Panc1 (cell line): ENCODE measurements around the gene SOS2. TPM values are rescaled to one million over a fixed set of nuclear protein-coding genes. Genes with fewer than 3 reads are reported as not detected.

Experiments used
- ATAC-seq: fragments of 200-7000 bp; cut with Tn5 transposase; 2 replicates; pipeline ENCODE4 v1.9.1; 2020; ENCODE audit warnings: mild to moderate bottlenecking, moderate library complexity
- BruUV-seq: library from RNA; stranded (reverse); fragments of 400-500 nt; replicated peaks from 2 replicates; lab custom pipeline; 2021; lab: Mats Ljungman, UMichigan
- CTCF ChIA-PET: fragments of 300-600 bp; sonication (Branson Sonifier 250); formaldehyde crosslinking; loops from one replicate; lab custom pipeline; 2022; ENCODE audit warnings: antibody characterized with exemption; lab: Charles Lee
- POLR2A ChIA-PET: fragments of 300-600 bp; sonication (Branson Sonifier 250); formaldehyde crosslinking; loops from one replicate; lab custom pipeline; 2022; ENCODE audit warnings: antibody characterized with exemption; lab: Charles Lee
- DNase-seq: peaks from one replicate; pipeline ENCODE4 v3.0.0-alpha.2; 2010; ENCODE audit warnings: low read depth, low spot score
- H3K27ac ChIP-seq: 2 replicates; pipeline ENCODE4 v1.5.1; 2011; ENCODE audit warnings: mild to moderate bottlenecking, low read length, inconsistent platforms
- H3K27me3 ChIP-seq: fragments of 200-500 bp; sonication (Bioruptor generic); 2 replicates; pipeline ENCODE4 v1.6.0; 2014; ENCODE audit warnings: low read length, inconsistent platforms; ENCODE audit not compliant: control insufficient read depth, insufficient read depth
- H3K36me3 ChIP-seq: fragments of 200-500 bp; sonication (Bioruptor generic); 2 replicates; pipeline ENCODE4 v1.5.1; 2014; ENCODE audit warnings: inconsistent platforms, mild to moderate bottlenecking, low read length, moderate library complexity; ENCODE audit not compliant: control insufficient read depth, insufficient read depth
- H3K4me1 ChIP-seq: 2 replicates; pipeline ENCODE4 v1.5.1; 2011; ENCODE audit warnings: inconsistent platforms, mild to moderate bottlenecking, low read length, moderate library complexity; ENCODE audit not compliant: control insufficient read depth, insufficient read depth
- H3K4me3 ChIP-seq, 2 experiments: 2 replicates each; pipeline ENCODE4 v1.5.1; 2011 to 2012; ENCODE audit warnings: low read depth in 2 of 2, low read length in 2 of 2, mild to moderate bottlenecking in 2 of 2, inconsistent platforms in 1 of 2, moderate library complexity in 1 of 2
- H3K9me3 ChIP-seq: fragments of 200-500 bp; sonication (Bioruptor generic); 2 replicates; pipeline ENCODE4 v1.5.1; 2014; ENCODE audit warnings: low read depth, mild to moderate bottlenecking, inconsistent platforms, low read length, moderate library complexity; ENCODE audit not compliant: control insufficient read depth, insufficient read depth
- POLR2AphosphoS5 ChIP-seq: IDR thresholded peaks from 2 replicates; pipeline ENCODE4 v1.6.1; 2012; ENCODE audit warnings: mild to moderate bottlenecking, low read depth, low read length, moderate library complexity
- SIN3A ChIP-seq: IDR thresholded peaks from 2 replicates; pipeline ENCODE4 v1.6.1; 2012; ENCODE audit warnings: low read depth, mild to moderate bottlenecking, low read length, moderate library complexity, borderline replicate concordance; ENCODE audit not compliant: insufficient read depth
- TCF7L2 ChIP-seq: IDR thresholded peaks from 2 replicates; pipeline ENCODE4 v1.6.1; 2011; ENCODE audit warnings: mild to moderate bottlenecking, low read depth, low read length, inconsistent platforms
- in situ Hi-C: cut with HindIII; loops from 2 replicates; pipeline ENCODE4 v1.10.0; 2016; ENCODE audit warnings: low sequenced_read_pairs, low pct_unique_long_range_greater_than_20kb
- intact Hi-C: fragments of 100-400 bp; cut with micrococcal nuclease; formaldehyde crosslinking; loops from one replicate; pipeline ENCODE4 v1.10.0; 2022; ENCODE audit not compliant: unreplicated experiment
- total RNA-seq: library from RNA; stranded (reverse); gene quantifications from one replicate; pipeline ENCODE4 v1.2.1, GENCODE V29; 2021; ENCODE audit not compliant: unreplicated experiment
- TF ChIP-seq, protein P1 (sequence below): fragments of 450-650 bp; IDR thresholded peaks from 2 replicates; pipeline ENCODE4 v1.5.1; 2017; ENCODE audit warnings: mild to moderate bottlenecking
- TF ChIP-seq, protein P2 (sequence below), 2 experiments: IDR thresholded peaks; 2 replicates each; pipeline ENCODE4 v1.6.1; 2011 to 2012; ENCODE audit warnings: low read depth in 2 of 2, control low read depth in 1 of 2, low read length in 1 of 2, mild to moderate bottlenecking in 1 of 2, moderate library complexity in 1 of 2; ENCODE audit not compliant: insufficient read depth in 1 of 2

SOS2 gene
- total RNA-seq, 1 experiment from 2014 or later = 21.2 TPM

DNA sequence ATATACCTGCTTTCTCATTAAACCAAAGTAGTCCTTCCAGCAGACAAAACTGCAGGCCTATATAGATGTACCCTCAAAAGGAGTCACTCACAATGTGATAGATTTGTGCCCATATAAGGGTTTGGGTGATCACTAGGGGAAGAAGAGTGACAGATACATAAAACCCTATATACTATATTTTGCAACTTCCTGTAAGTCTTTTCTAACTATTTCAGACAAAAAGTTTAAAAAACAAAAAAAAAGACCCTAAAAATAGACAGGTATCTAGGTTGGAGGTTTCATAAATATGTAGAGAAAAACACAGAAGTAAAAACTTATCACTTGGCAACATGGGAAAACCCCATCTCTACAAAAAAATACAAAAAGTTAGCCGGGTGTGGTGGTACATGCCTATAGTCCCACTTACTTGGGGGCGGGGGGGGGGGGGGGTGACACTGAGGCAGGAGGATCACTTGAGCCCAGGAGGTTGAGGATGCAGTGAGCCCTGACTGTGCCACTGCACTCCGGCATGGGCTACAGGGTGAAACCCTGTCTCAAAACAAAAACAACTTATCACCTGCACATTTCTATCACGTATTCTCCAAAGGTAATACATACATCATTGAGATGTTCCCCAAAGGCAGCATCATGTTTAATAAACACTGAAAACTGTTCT, 117.9 kb downstream of the SOS2 start:
- Histone ChIP-seq H3K27ac (no peak overlapping the region), H3K9me3 (no peaks in the 10 kb centered on the region), H3K36me3 (peaks cover 36% of the 10 kb centered on the region), H3K27me3 (no peaks in the 10 kb centered on the region), H3K4me1 (peaks cover 8% of the 10 kb centered on the region), H3K4me3 (no peak overlapping the region)
- no peak for DNase-seq
- no TSS peak for BruUV-seq
- TF ChIP-seq TCF7L2 (no peak), POLR2AphosphoS5 (no peak), SIN3A (no peak)
- TF ChIP-seq, protein P1, sequence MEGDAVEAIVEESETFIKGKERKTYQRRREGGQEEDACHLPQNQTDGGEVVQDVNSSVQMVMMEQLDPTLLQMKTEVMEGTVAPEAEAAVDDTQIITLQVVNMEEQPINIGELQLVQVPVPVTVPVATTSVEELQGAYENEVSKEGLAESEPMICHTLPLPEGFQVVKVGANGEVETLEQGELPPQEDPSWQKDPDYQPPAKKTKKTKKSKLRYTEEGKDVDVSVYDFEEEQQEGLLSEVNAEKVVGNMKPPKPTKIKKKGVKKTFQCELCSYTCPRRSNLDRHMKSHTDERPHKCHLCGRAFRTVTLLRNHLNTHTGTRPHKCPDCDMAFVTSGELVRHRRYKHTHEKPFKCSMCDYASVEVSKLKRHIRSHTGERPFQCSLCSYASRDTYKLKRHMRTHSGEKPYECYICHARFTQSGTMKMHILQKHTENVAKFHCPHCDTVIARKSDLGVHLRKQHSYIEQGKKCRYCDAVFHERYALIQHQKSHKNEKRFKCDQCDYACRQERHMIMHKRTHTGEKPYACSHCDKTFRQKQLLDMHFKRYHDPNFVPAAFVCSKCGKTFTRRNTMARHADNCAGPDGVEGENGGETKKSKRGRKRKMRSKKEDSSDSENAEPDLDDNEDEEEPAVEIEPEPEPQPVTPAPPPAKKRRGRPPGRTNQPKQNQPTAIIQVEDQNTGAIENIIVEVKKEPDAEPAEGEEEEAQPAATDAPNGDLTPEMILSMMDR = no peak
- TF ChIP-seq, protein P2, sequence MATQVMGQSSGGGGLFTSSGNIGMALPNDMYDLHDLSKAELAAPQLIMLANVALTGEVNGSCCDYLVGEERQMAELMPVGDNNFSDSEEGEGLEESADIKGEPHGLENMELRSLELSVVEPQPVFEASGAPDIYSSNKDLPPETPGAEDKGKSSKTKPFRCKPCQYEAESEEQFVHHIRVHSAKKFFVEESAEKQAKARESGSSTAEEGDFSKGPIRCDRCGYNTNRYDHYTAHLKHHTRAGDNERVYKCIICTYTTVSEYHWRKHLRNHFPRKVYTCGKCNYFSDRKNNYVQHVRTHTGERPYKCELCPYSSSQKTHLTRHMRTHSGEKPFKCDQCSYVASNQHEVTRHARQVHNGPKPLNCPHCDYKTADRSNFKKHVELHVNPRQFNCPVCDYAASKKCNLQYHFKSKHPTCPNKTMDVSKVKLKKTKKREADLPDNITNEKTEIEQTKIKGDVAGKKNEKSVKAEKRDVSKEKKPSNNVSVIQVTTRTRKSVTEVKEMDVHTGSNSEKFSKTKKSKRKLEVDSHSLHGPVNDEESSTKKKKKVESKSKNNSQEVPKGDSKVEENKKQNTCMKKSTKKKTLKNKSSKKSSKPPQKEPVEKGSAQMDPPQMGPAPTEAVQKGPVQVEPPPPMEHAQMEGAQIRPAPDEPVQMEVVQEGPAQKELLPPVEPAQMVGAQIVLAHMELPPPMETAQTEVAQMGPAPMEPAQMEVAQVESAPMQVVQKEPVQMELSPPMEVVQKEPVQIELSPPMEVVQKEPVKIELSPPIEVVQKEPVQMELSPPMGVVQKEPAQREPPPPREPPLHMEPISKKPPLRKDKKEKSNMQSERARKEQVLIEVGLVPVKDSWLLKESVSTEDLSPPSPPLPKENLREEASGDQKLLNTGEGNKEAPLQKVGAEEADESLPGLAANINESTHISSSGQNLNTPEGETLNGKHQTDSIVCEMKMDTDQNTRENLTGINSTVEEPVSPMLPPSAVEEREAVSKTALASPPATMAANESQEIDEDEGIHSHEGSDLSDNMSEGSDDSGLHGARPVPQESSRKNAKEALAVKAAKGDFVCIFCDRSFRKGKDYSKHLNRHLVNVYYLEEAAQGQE (IDR thresholded peaks at IDR 0.05; ENCODE audit: insufficient read depth in 1 of 2, low read depth in 2 of 2, low read length in 1 of 2) = no peak
- intact Hi-C loops (no loop called here), in situ Hi-C loops (no loop called here)
- no peak for ATAC-seq
- ChIA-PET POLR2A (interaction anchor here (0.6 kb wide), 1 partner anchor 278 kb away, joined by 11 read pairs; no protein-coding TSS in a partner anchor), CTCF (no interaction called here)

DNA sequence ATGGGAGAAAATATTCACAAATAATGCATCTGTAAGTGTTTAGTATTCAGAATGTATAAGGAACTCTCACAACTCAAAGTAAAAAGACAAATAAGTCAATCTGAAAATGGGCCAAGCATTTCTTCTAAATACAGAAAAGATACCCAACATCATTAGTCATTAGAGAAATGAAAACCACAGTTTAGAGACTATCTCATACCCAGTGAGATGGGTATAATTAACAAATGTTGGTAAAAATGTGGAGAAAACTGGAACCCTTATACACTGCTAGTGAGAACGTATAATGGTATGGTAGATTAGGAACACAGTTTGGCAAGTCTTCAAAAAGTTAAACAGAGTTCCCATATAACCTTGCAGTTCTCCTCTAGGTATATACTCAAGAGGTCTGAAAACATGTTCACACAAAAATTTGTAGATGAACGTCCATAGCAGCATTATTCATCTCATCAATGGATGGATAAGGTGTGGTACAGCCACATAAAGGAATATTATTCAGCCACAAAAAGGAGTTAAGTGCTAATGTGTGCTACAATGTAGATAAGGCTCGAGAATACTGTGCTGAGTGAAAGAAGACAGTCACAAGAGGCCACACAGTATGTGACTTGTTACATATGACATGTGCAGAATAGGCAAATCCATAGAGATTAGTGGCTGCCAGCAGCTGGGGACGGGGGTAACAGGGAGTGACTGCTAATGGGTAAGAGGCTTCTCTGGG, 120.9 kb downstream of the SOS2 start:
- in situ Hi-C loops = no loop called here
- Histone ChIP-seq H3K4me1 (no peaks in the 10 kb centered on the region; the same call in 1 of the 2 replicates), H3K27me3 (no peaks in the 10 kb centered on the region), H3K27ac (no peak overlapping the region), H3K9me3 (no peaks in the 10 kb centered on the region), H3K4me3 (no peak overlapping the region), H3K36me3 (peaks cover 31% of the 10 kb centered on the region)
- no peak for DNase-seq
- ChIA-PET POLR2A (no interaction called here), CTCF (no interaction called here)
- intact Hi-C loops = no loop called here
- no peak for ATAC-seq
- TF ChIP-seq SIN3A = no peak
- TF ChIP-seq, protein P2 (IDR thresholded peaks at IDR 0.05; ENCODE audit: insufficient read depth in 1 of 2, low read depth in 2 of 2, low read length in 1 of 2) = no peak
- TF ChIP-seq POLR2AphosphoS5 = no peak
- TF ChIP-seq TCF7L2 = no peak
- TF ChIP-seq, protein P1 = no peak
- BruUV-seq = no TSS peak
